ENCODE data around the gene CCDC85B. TPM values are rescaled to one million over a fixed set of nuclear protein-coding genes. Genes with fewer than 3 reads are reported as not detected.

The CCDC85B gene
- total and polyA plus RNA-seq, 2 of the 8 experiments (the other 6 are each of a cell fraction or from before 2014, with no cell fraction given): 19.8 to 30.8 TPM

DNA sequence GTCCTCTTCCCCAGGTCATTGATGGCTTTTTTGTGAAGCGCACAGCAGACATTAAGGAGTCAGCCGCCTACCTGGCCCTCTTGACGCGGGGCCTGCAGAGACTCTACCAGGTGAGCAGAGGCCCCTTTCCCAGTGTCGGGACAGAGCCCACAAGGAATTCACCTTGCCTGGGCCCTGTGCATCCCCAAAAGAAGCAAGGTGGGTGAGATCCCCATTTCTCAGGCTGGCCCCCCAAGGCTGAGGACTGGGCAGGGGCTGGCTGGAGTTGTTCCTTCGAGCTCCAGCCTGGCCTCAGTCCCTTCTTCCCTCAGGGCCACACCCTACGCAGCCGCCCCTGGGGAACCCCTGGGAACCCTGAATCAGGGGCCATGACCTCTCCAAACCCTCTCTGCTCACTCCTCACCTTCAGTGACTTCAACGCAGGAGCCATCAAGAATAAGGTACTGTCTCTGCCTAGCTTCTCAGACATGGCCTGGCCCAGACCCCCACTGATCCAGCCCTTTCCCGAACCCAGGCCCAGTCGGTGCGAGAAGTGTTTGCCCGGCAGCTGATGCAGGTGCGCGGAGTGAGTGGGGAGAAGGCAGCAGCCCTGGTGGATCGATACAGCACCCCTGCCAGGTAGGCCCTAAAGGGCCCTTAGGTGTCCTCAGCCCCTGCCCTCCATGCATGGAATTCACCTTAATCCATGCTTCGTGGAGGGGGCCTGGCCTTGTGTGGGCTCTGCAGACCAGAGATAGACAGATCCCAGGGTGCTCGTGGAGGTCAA, 25.6 kb upstream of the CCDC85B start (continued):
- TF ChIP-seq, protein P1, sequence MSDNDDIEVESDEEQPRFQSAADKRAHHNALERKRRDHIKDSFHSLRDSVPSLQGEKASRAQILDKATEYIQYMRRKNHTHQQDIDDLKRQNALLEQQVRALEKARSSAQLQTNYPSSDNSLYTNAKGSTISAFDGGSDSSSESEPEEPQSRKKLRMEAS (IDR thresholded peaks at IDR 0.05): no peak
- TF ChIP-seq BACH1 (IDR thresholded peaks at IDR 0.05; ENCODE audit: low read length): no peak
- no peak for TF ChIP-seq TEAD4 (IDR thresholded peaks at IDR 0.05; ENCODE audit: low read depth, low read length)
- TF ChIP-seq SP1 (IDR thresholded peaks at IDR 0.05; ENCODE audit: low read depth, low read length): no peak
- TF ChIP-seq RAD21 (IDR thresholded peaks at IDR 0.05 in 1 of 2, conservative IDR thresholded peaks at IDR 0.05 in 1 of 2; ENCODE audit: low read depth in 2 of 2, low read length in 2 of 2): no peak
- no peak for TF ChIP-seq MAFK (IDR thresholded peaks at IDR 0.05; ENCODE audit: low read depth, low read length)
- TF ChIP-seq GTF2F1 (IDR thresholded peaks at IDR 0.05; ENCODE audit: borderline replicate concordance, low read depth, low read length): no peak
- no peak for TF ChIP-seq SUZ12 (IDR thresholded peaks at IDR 0.05; ENCODE audit: low read length)
- TF ChIP-seq SRF (IDR thresholded peaks at IDR 0.05; ENCODE audit: low read depth, low read length): no peak
- TF ChIP-seq, protein P2, sequence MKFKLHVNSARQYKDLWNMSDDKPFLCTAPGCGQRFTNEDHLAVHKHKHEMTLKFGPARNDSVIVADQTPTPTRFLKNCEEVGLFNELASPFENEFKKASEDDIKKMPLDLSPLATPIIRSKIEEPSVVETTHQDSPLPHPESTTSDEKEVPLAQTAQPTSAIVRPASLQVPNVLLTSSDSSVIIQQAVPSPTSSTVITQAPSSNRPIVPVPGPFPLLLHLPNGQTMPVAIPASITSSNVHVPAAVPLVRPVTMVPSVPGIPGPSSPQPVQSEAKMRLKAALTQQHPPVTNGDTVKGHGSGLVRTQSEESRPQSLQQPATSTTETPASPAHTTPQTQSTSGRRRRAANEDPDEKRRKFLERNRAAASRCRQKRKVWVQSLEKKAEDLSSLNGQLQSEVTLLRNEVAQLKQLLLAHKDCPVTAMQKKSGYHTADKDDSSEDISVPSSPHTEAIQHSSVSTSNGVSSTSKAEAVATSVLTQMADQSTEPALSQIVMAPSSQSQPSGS (IDR thresholded peaks at IDR 0.05; ENCODE audit: low read length): no peak

Measured in H1 (cell line).